HepG2 (cell line): Measurements from ENCODE around the gene CHD2. TPM values are rescaled to one million over a fixed set of nuclear protein-coding genes. Genes with fewer than 3 reads are reported as not detected.

ENCODE experiments used
- ERF ChIP-seq: IDR thresholded peaks from 2 replicates; pipeline ENCODE4 v1.6.1; 2018; ENCODE audit warnings: missing biosample characterization, missing genetic modification reagents
- HNF1A ChIP-seq, 2 experiments: sonication (generic) in 1 of 2; formaldehyde crosslinking in 1 of 2; IDR thresholded peaks; 2 replicates each; pipeline versions ENCODE4 v1.4.0 to v1.6.1; 2016 to 2020; ENCODE audit warnings: borderline replicate concordance in 1 of 2, low read depth in 1 of 2, mild to moderate bottlenecking in 1 of 2, missing genetic modification reagents in 1 of 2
- IRF9 ChIP-seq: sonication (generic); formaldehyde crosslinking; IDR thresholded peaks from 2 replicates; pipeline ENCODE4 v1.8.0; 2022; ENCODE audit warnings: missing genetic modification reagents, mild to moderate bottlenecking, borderline replicate concordance
- MYPOP ChIP-seq: sonication (generic); formaldehyde crosslinking; IDR thresholded peaks from 2 replicates; pipeline ENCODE4 v1.8.1; 2023; ENCODE audit warnings: mild to moderate bottlenecking, moderate library complexity, missing genetic modification reagents
- NFAT5 ChIP-seq: sonication (generic); formaldehyde crosslinking; IDR thresholded peaks from 2 replicates; pipeline ENCODE4 v1.4.0; 2020; ENCODE audit warnings: missing genetic modification reagents
- RBAK ChIP-seq: sonication (generic); formaldehyde crosslinking; IDR thresholded peaks from 2 replicates; pipeline ENCODE4 v1.5.1; 2020; ENCODE audit warnings: mild to moderate bottlenecking, missing genetic modification reagents
- ZBTB26 ChIP-seq: IDR thresholded peaks from 2 replicates; pipeline ENCODE4 v1.6.1; 2016; ENCODE audit warnings: missing compliant biosample characterization, missing genetic modification reagents, borderline replicate concordance
- ZNF354B ChIP-seq: sonication (generic); formaldehyde crosslinking; IDR thresholded peaks from 2 replicates; pipeline ENCODE4 v1.8.0; 2022; ENCODE audit warnings: mild to moderate bottlenecking, missing genetic modification reagents
- ZNF512 ChIP-seq: sonication (generic); formaldehyde crosslinking; IDR thresholded peaks from 2 replicates; pipeline ENCODE4 v1.4.0; 2020; ENCODE audit warnings: mild to moderate bottlenecking, missing genetic modification reagents
- ZNF672 ChIP-seq: sonication (generic); formaldehyde crosslinking; IDR thresholded peaks from 2 replicates; pipeline ENCODE4 v1.8.1; 2022; ENCODE audit warnings: missing genetic modification reagents
- ZSCAN21 ChIP-seq: sonication (generic); formaldehyde crosslinking; IDR thresholded peaks from 2 replicates; pipeline ENCODE4 v1.8.0; 2022; ENCODE audit warnings: mild to moderate bottlenecking, missing genetic modification reagents, moderate library complexity, borderline replicate concordance
- polyA plus RNA-seq, 8 experiments: library from polyadenylated mRNA; depleted of rRNA in 3 of 8; stranded (reverse) in 7 of 8; unstranded in 1 of 8; fragments of >200 nt; fragmentation: Illumina TruSeq in 4 of 8; extraction: Trizol in 4 of 8; gene quantifications; 2 replicates each; pipeline versions ENCODE4 v1.2.1 to v1.2.3, GENCODE V29; 2011 to 2016; ENCODE audit warnings: low read depth in 4 of 8, missing spikeins in 1 of 8, mixed read lengths in 1 of 8; ENCODE audit not compliant: insufficient read depth in 1 of 8
- total RNA-seq, 5 experiments: library from RNA; depleted of rRNA; stranded (reverse); fragments of >200 nt; fragmentation: Illumina TruSeq; extraction: Trizol; gene quantifications; 2 replicates each; pipeline ENCODE4 v1.2.3, GENCODE V29; 2016; ENCODE audit warnings: low read depth in 1 of 5

Gene CHD2
- total and polyA plus RNA-seq, 2 of the 13 experiments (the other 11 are each of a cell fraction or from before 2014, with no cell fraction given) = 54.0 to 54.1 TPM

GRCh38 chr15:92881802-92882696 is 18.1 kb upstream of the CHD2 start (continued):
- TF ChIP-seq ZNF512 (CRISPR knock-in tag) (no peak), ZNF672 (CRISPR knock-in tag) (no peak), HNF1A (IDR thresholded peaks at IDR 0.05; ENCODE audit: low read depth) (peak; percentile 55; the same call in 1 of the 2 replicates), HNF1A (CRISPR knock-in tag; IDR thresholded peaks at IDR 0.05; ENCODE audit: borderline replicate concordance) (no peak; the same call in 1 of the 2 replicates), NFAT5 (CRISPR knock-in tag) (no peak), IRF9 (CRISPR knock-in tag) (no peak), ZSCAN21 (no peak), ZNF354B (CRISPR knock-in tag) (no peak), RBAK (CRISPR knock-in tag) (no peak), ZBTB26 (CRISPR knock-in tag) (peak; percentile 42; the same call in 1 of the 2 replicates), ERF (CRISPR knock-in tag) (no peak), MYPOP (peak; percentile 65; the same call in 1 of the 2 replicates)
